Smooth muscle cell of the brain vasculature (primary cell): ENCODE data around the gene MCAT.

Experiments
- DNase-seq: peaks from one replicate; pipeline ENCODE4 v3.0.0-alpha.2; 2012; ENCODE audit warnings: low read depth, low spot score

MCAT gene

DNA sequence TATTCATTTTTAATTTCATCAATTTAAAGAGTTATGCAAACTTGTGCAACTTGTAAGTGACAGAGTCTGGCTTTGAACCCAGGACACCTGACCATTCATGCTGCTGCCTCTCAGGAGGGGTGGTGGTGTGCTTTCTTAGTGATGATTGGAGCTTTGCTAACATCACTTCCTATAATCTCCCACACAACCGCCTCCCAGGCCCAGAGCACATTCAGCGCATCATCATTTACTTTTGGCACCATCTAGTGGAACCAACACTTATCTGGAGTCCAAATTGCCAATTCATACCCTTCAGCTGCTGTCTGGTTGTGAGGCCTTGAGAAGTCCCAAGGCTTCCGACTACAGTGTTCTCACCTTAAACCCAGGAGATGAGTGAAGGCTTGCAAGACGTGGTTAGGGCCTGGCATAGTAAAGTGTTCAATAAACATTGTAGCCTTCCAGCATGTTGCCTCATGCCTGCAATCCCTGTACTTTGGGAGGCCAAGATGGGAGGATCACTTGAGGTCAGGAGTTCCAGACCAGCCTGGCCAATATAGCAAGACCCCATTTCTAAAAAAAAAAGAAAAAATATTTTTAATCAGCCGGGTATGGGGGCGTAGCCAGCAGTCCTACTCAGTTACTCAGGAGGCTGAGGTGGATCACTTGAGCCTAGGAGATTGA, 52.9 kb downstream of the MCAT start:
- peak; percentile 68 for DNase-seq

DNA sequence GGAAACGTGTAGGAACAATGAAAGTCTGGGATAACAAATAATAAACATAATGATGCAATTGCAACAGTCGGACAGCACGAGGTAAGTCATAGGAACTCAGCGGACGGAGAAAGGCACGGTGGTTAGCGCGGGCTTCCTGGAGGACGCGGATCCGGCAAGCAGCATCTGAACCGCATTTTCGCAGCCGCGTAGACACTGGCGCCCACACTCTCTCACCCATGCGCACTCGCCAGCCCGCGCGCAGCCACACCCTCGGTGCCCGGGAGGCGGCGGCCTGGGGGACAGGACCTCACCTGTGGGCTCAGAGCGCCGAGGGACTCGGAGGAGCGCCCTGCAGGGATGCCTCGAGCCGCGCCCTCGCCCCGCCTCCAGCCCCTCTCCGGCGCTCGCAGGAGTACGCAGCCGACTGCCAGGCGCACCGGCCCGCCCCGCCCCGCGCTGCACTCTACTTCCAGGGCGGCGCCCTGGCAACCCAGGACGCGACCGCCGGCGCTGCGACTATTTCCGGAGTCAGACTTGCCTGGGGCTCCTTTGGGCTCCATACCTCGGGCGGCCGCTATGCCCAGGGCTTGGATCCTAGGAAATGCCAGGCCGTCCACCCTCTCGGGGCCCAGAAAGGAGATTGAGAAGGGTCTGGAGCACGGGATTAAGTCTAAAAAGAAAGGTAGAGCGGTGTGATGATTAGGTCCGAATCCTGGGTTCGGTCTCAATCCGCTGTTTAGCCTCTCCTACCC, 54.0 kb downstream of the MCAT start, which contains the start of gene TTLL1:
Gene TTLL1, minus strand, starts transcription at position 408 of the 734 bp plus-strand sequence. CDS start 13,805 bp downstream, outside the sequence.
- DNase-seq = peak; percentile 55

DNA sequence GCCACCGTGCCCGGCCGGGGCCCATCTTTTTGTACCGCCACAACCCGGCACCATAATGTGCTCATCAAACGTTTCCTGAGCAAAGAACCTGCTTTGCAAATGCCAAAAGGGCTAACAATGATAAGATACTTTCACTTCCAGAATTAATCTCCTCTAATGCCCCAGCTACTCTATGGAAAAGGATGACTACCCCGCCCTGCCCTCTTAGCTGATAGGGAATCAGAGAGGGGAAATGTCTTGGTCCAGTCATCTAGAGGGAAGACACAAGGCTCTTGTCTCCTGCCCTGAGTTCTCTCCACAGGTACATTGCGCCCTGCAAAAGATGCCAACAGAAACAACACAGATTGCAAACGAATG, 54.6 kb downstream of the MCAT start:
- DNase-seq = no peak

DNA sequence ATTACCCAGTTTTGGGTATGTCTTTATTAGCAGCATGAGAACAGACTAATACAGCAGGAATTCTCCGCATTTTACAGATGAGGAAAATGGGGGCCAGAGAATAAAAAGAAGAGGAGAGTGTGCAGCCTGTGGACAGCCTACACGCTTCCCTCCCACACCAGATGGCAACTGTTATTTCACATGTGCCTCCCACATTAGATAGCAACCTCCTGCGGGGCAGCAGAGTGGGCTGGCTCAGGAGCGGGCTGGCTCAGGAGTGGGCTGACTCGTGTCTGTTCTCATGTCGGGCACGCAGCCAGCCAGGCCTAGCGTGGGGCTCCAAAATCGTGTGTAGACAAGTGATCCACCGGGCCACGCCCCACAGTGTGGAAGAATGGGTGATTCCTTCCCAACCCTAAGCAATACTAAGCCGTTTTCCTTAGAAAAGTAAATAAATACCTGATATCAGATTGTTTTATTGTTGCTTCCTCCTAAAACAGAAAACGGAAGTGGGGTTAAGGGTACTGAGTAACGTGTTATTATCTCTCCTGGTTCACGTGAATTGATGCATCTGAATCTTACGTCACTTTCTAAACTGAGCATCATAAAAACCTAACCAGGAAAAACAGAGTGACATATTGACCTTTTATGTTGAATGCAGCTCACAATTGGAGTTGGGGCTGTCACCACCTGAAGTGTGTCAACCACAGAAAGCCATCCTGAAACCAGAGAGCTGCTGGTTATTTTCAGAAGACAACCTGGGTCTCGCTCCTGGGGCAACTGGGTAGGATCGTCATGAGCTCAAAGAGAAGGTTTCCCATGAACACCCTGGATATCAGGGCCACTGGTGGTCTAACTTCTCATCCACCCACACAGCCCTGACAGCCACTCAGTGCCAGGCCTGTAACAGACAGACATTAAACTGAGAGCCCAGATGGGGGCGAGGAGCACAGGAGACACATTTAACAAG, 57.3 kb downstream of the MCAT start:
- DNase-seq = no peak
